PFSK-1 (cell line): ENCODE data around the gene GPRC5D.

ENCODE experiments used
- FOXP2 ChIP-seq: optimal IDR thresholded peaks from 2 replicates; pipeline ENCODE3; 2011; ENCODE audit warnings: borderline replicate concordance, control low read depth, inconsistent platforms; ENCODE audit not compliant: insufficient read depth; ENCODE audit errors: extremely low read length, extremely low read depth
- POLR2AphosphoS5 ChIP-seq: IDR thresholded peaks from 2 replicates; pipeline ENCODE4 v1.6.1; 2012; ENCODE audit warnings: low read depth, mild to moderate bottlenecking, control low read depth, low read length, moderate library complexity
- SIN3A ChIP-seq: IDR thresholded peaks from 2 replicates; pipeline ENCODE4 v1.6.1; 2012; ENCODE audit warnings: mild to moderate bottlenecking, low read length, moderate library complexity, borderline replicate concordance; ENCODE audit not compliant: insufficient read depth
- TAF1 ChIP-seq: IDR thresholded peaks from 2 replicates; pipeline ENCODE4 v1.6.1; 2012; ENCODE audit warnings: low read length, control low read depth, borderline replicate concordance; ENCODE audit not compliant: insufficient read depth
- TF ChIP-seq, protein P1 (sequence below), 2 experiments: IDR thresholded peaks; 2 replicates each; pipeline versions ENCODE4 v1.6.1 to v1.8.0; 2011 to 2012; ENCODE audit warnings: low read depth in 2 of 2, low read length in 2 of 2, control low read depth in 1 of 2, inconsistent platforms in 1 of 2, mild to moderate bottlenecking in 1 of 2, moderate library complexity in 1 of 2; ENCODE audit not compliant: insufficient read depth in 1 of 2

GPRC5D gene

DNA sequence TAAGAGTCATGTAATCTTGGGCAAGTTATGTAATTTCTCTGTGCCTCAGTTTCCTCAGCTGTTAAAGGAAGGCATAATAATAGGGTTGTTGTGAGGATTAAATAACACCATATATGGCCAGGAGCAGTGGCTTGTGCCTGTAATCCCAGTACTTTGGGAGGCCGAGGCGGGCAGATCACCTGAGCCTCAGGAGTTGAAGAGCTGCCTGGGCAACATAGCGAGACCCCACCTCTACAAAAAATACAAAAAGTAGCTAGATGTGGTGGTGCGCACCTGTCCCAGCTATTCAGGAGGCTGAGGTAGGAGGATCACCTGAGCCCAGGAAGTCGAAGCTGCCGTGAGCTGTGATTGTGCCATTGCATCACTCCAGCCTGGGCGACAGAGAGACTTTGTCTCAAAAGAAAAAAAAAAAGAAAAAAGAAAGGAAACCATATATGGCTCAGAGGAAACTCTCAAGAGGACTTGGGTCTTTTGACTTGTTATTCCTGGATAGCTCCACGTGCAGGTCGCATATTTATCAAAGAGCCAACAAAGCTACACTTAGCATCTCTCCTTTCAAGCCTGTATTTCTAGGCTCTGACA lies 53.7 kb downstream of the GPRC5D start:
- TF ChIP-seq POLR2AphosphoS5 (no peak), SIN3A (no peak), FOXP2 (no peak), TAF1 (no peak)
- TF ChIP-seq, protein P1, sequence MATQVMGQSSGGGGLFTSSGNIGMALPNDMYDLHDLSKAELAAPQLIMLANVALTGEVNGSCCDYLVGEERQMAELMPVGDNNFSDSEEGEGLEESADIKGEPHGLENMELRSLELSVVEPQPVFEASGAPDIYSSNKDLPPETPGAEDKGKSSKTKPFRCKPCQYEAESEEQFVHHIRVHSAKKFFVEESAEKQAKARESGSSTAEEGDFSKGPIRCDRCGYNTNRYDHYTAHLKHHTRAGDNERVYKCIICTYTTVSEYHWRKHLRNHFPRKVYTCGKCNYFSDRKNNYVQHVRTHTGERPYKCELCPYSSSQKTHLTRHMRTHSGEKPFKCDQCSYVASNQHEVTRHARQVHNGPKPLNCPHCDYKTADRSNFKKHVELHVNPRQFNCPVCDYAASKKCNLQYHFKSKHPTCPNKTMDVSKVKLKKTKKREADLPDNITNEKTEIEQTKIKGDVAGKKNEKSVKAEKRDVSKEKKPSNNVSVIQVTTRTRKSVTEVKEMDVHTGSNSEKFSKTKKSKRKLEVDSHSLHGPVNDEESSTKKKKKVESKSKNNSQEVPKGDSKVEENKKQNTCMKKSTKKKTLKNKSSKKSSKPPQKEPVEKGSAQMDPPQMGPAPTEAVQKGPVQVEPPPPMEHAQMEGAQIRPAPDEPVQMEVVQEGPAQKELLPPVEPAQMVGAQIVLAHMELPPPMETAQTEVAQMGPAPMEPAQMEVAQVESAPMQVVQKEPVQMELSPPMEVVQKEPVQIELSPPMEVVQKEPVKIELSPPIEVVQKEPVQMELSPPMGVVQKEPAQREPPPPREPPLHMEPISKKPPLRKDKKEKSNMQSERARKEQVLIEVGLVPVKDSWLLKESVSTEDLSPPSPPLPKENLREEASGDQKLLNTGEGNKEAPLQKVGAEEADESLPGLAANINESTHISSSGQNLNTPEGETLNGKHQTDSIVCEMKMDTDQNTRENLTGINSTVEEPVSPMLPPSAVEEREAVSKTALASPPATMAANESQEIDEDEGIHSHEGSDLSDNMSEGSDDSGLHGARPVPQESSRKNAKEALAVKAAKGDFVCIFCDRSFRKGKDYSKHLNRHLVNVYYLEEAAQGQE (IDR thresholded peaks at IDR 0.05; ENCODE audit: insufficient read depth in 1 of 2, low read depth in 2 of 2, low read length in 2 of 2): no peak

DNA sequence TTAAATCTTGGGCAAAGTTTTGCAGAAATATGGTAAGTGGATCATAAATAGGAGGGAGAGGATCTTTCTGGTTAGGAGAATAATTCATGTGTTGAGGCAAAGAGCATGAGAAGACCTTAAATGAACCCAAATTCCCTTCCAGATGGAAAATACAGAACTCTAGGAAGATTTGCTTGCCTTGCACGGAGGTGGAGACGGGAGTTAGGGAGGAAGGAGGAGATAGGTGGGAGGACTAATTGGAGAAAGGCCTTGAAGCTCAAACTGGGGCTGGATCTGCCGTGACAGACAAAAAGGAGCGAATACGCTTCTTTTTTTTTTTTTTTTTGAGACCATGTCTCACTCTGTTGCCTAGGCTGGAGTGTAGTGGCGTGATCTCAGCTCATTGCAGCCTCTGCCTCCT lies 54.7 kb downstream of the GPRC5D start:
- no peak for TF ChIP-seq SIN3A
- TF ChIP-seq TAF1: no peak

DNA sequence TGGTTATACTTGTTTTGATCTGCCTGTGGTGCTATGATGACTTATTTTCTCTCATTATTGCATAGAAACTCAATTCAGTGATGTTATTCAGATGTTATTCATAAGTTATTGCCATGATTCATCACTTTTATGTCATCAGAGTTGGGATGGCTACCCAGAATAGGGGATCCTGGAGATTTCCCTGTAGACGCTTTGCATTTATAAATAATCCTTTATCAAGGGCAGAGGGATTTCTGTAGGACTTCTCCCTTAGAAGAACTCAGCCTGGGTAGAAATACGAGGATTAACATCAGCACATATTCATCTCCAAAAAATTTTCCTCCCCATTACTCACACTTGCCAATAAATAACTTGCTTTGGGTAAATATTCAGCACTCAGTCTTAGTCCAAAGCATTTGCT lies 55.7 kb downstream of the GPRC5D start:
- TF ChIP-seq SIN3A: no peak
- TF ChIP-seq TAF1: no peak
- no peak for TF ChIP-seq FOXP2
- TF ChIP-seq, protein P1 (IDR thresholded peaks at IDR 0.05; ENCODE audit: insufficient read depth in 1 of 2, low read depth in 2 of 2, low read length in 2 of 2): no peak
- no peak for TF ChIP-seq POLR2AphosphoS5

DNA sequence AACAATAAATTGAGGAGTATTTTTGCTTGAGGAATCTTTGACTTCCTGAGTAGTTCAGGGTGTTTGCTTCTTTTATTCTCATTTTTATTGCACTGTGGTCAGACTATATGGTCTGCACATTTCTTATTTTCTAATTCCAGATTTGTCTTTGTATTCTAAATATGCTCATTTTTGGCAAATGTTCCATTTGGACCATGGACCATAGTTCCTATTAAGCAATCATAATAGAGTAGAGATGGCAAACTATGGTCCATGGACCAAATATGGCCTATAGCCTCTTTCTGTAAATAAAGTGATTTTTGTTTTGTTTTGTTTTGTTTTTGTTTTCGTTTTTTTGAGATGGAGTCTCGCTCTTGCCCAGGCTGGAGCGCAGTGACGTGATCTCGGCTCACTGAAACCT lies 58.5 kb downstream of the GPRC5D start:
- TF ChIP-seq FOXP2 (no peak), SIN3A (no peak), POLR2AphosphoS5 (no peak), TAF1 (no peak)
- TF ChIP-seq, protein P1 (IDR thresholded peaks at IDR 0.05; ENCODE audit: insufficient read depth in 1 of 2, low read depth in 2 of 2, low read length in 2 of 2): no peak

DNA sequence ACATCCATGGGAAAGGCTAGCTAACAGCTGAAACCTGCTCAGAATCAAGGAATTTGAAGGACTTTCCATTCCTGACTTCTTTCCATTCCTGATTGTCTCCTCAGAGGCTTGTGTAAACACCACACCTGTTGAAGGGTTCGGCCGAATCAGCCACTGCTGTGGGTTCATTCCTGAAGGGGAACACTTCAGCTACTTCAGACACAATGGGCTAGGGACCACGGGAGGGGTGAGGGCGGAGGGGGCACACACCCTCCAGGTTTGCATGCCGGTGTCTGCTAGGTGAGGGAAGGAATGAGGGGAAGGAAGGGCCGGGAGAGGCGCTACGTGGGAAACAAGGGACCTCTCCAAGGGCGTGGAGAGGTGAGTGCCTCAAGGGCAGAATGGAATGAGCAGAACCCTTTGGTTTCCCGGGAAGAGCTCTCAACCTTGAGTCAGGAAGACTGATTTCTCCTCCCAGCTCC lies 59.3 kb downstream of the GPRC5D start:
- no peak for TF ChIP-seq FOXP2
- TF ChIP-seq SIN3A: no peak
- no peak for TF ChIP-seq TAF1
- TF ChIP-seq, protein P1 (IDR thresholded peaks at IDR 0.05; ENCODE audit: insufficient read depth in 1 of 2, low read depth in 2 of 2, low read length in 2 of 2): no peak
- no peak for TF ChIP-seq POLR2AphosphoS5
